ENCODE data around the gene FARP2.
"Not testable (repeated sequence)": the region's sequence is repeated elsewhere in the genome, so short reads cannot be mapped to it uniquely, and the experiment has no call there.

Gene FARP2

DNA sequence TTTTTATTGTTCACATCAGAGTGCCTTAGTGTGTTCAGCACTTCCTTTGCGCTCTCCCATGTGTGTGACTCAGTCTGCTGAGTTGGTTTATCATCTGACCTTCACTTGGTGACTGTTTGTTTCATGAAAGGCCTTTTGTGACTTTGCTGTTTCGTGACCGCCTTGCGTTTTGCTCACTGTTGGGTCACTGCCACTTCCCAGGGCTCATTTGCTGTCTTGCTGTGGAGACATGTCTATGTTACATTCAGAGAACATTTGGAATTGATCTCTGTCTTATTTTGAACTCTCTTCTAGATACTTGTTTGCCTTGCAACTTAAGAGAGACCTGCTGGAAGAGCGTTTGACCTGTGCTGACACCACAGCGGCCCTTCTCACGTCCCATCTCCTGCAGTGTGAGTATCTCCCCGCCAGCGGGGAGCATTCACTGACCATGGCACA lies 54.7 kb downstream of the FARP2 start:
- no peak for DNase-seq (ENCODE audit: low read depth in 2 of 2)

DNA sequence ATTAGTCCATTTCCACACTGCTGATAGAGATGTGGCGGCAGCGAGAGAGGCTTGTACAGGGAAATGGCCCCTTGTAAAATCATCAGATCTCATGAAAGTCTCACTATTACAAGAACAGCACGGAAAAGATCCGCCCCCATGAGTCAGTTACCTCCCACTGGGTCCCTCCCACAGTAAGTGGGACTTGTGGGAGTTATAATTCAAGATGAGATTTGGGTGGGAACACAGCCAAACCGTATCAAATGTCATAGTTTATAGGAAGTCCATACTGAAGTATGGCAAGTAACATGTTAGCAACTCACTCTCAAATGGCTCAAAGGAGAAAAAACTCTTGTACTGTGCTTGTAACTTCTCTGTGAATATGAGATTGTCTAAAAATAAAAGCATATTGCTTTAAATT lies 56.1 kb downstream of the FARP2 start:
- peak; percentile 79 to 81 for DNase-seq (ENCODE audit: low read depth in 2 of 2)

DNA sequence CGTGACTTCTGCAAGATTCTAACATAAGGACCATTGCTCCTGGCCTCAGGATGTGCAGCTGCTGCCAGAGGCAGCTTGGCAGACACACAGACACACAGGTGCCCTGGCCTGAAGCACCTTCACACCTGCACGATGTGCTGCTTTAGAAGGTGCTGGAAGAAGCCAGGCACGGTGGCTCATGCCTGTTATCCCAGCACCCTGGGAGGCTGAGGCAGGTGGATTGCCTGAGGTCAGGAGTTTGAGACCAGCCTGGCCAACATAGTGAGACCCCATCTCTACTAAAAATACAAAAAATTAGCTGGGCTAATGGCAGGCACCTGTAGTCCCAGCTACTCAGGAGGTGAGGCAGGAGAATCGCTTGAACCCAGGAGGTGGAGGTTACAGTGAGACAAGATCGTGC lies 57.4 kb downstream of the FARP2 start:
- not testable (repeated sequence) for DNase-seq (ENCODE audit: low read depth in 2 of 2)

DNA sequence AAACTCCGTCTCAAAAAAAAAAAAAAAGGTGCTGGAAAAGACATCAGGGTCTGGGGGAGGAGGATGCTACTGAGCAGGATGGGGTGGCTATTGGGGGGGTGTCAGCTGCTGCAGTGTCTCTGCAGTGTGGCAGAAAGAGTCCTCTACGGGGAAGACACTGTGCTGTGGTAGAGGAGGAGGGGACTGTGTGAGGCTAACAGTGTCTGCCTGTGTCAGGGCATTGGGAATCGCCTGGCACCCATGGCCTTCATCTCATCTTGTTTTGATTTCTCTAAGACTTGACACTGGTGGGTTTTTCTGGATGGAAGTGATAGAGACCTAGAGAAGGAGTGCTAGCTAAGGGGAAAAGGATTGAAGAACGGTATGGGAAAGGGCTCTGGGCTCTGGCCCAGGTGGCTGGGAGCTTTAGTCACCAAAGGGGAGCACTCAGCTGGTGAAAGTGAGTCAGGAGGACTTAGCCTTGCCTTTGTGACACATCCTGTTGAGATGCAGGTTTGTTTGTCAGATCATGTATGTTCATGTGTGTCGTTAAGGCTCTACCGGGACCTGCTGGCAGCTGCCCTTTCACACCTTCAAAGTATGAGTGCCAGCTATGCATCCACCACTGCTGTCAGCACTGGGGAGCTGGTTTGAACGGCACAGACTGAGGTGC lies 58.0 kb downstream of the FARP2 start:
- DNase-seq (ENCODE audit: low read depth in 2 of 2): no peak

DNA sequence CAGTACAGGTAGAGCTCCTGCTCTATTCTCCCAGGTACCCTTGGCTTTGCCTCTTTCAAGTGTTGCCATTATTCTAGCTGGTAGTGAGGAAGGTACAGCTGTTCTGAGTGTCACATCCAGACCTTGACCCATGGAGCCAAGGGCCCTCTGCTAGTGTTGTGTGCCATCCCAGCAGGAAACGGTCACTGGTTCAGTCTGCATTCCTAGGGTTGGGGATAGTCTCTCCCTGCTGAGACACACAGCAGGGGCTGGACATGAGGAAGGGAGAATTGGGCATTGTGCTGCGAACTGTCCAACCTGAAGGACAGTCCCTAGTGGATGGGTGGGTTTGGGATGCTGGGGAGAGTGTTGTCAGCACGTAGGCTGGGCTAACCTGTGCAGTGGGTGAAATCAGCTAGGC lies 59.1 kb downstream of the FARP2 start:
- no peak for DNase-seq (ENCODE audit: low read depth in 2 of 2)

DNA sequence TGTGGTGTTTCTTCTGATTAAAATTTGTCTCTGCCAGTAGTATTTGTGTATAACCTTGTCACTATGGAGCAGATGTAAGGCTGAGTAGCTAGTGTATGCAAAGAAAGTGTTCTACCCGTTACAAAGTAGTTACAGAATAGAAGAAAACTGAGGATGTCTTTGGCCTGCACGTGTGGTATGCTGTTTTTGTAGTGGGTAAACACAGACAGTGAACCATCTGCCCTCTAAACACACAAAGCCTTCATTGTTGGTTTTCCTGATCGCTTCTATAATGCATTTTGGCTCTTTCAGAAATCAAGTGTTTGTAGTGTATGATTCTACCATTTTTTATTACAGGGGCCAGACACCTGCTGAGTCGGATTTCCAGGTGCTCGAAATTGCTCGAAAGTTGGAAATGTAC lies 61.5 kb downstream of the FARP2 start:
- DNase-seq (ENCODE audit: low read depth in 2 of 2): no peak

DNA sequence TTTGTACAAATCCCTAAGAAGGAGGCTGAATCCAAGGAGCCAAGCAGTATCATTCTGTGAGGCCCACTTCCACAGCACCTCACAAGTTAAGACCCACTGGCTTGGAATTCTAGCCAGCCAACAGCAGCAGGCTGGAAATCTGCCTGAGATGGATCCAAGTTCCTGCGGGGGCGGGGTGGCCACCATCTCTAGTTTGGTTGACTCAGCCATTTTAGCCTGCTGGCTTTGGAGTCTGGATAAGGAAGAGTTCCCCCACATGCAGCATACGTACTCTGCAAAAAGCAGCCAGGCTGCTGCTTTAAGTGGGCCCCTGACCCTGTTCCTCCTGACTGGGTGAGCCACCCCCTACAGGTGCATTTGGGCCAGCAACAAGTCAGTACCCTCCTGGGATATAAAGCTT lies 65.2 kb downstream of the FARP2 start:
- DNase-seq (ENCODE audit: low read depth in 2 of 2): no peak

DNA sequence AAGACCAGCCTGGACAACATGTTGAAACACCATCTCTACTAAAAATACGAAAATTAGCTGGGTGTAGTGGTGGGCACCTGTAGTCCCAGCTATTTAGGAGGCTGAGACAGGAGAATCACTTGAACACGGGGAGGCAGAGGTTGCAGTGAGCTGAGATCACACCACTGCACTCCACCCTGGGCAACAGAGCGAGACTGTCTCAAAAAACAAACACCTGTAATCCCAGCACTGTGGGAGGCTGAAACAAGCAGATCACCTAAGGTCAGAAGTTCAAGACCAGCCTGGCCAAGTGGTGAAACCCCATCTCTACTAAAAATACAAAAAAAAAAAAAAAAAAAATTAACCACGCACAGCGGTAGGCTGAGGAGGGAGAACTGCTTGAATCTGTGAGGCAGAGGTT lies 65.9 kb downstream of the FARP2 start:
- DNase-seq (ENCODE audit: low read depth in 2 of 2): not testable (repeated sequence)

DNA sequence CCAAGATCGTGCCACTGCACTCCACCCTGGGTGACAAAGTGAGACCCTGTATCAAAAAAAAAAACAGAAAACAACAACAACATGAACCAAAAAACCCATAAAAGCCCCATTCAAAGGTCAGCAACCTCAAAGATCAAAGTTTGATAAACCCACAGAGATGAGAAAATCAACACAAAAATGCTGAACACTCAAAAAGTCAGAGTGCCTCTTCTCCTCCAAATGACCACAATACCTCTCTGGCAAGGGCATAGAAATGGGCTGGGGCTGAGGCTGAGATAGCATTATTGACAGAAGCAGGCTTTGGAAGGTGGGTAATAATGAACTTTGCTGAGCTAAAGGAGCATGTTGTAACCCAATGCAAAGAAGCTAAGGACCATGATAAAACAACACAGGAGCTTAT lies 66.3 kb downstream of the FARP2 start:
- no peak for DNase-seq (ENCODE audit: low read depth in 2 of 2)

DNA sequence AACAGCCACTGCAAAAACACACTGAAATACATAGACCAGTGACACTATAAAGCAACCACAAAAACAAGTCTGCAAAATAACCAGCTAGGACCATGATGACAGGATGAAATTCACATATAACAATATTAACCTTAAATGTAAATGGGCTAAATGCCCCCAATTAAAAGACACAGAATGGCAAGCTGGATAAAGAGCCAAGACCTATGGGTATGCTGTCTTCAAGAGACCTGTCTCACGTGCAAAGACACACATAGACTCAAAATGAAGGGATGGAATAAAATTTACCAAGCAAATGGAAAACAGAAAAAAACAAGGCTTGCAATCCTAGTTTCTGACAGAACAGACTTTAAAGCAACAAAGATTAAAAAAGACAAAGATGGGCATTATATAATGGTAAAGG lies 67.4 kb downstream of the FARP2 start:
- not testable (repeated sequence) for DNase-seq (ENCODE audit: low read depth in 2 of 2)

DNA sequence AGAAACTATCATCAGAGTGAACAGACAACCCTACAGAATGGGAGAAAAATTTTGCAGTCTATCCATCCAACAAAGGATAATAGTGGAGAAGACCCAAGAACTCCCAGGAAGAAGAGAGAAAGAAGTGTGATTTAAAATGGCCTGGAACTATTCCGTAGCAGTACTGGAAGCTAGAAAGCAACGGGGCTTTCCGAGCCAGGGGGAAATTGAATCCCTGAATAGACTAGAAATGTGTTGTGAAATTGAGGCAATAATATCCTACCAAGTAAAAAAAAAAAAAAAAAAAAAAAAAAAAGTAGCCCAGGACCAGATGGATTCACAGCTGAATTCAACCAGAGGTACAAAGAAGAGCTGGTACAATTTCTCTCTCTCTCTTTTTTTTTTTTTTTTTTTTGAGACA lies 69.3 kb downstream of the FARP2 start:
- no peak for DNase-seq (ENCODE audit: low read depth in 2 of 2)

DNA sequence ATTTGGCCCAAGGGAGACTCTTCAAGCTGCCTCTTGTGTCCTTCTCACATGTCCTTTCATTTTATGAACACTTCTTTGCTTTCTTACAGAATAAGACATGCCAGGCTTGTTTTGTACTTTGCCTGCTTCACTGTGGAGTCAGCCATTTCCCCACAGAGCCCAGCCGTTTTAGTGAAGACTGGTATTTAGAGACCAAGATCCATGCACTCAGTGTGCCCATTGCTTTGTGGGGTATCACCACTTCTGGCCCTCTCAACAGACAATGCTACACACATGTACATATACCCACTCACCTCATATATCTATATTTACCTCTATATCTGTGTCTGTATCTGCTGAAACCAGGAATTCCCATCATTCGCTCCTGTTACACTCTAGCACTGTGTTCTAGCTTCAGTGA lies 74.1 kb downstream of the FARP2 start:
- no peak for DNase-seq (ENCODE audit: low read depth in 2 of 2)

DNA sequence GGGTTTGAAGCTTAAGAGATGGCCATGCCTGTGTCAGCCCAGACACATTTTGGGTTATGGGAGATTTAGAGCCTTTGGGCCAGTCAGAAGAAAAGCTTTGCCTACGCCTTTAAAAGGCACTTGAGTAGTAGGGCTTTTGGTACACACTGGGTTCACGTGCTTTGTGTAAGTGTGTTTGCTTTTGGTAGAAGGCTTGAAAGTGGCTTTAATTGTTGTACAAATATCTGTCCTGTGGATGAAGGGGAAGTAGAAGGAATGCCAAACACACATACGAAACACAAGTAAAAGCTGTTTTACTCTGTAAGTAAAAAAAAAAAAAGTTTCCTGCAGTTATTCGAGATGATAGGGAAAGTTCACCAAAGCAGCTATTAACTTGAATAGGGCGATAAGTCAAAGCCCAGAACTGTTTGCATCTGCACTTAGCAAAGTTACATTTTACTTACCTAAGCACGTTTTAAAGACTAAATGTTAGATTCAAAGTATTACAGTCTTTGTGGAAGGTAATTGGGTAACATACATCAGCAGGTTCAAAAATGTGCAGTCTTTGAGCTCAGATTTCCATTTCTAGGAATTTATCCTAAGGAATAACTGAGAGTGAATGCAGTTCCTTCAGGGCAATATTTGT lies 76.9 kb downstream of the FARP2 start:
- no peak for DNase-seq (ENCODE audit: low read depth in 2 of 2)

DNA sequence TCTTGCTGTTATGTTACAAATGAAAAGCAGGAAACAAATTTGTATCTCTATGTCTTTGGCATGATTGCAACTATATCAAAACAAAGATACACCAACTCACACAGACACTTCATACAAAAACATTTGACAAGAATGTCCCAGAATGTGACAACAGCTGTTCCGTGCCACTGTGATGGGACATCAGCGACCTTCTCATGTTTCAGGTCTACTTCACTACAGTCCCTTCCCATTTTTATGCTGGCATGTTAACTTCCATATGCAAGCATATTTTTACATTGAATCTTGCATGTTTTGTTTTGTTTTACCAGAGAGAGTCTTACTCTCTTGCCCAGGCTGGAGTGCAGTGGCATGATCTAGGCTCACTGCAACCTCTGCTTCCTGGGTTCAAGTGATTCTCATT lies 81.1 kb downstream of the FARP2 start:
- DNase-seq (ENCODE audit: low read depth in 2 of 2): no peak

DNA sequence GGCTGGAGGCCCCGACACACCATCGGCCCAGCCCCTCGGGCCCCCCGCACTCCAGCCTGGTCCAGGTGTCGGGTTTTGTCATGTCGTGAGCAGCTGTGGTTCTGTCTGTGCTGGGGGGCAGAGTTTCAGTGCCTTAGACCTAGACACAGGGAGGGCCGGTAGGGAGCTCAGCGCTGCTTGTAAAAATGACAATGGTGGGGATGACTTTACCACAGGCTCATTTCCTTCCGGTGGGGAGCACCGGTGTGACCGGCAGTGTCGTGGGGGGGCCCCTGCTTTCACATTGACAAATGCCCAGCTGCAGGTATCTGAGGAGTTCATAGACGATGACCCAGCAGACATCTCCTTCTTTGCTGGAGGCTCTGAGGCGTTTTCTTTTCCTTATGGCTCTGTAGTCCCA lies 85.4 kb downstream of the FARP2 start:
- DNase-seq (ENCODE audit: low read depth in 2 of 2): no peak

DNA sequence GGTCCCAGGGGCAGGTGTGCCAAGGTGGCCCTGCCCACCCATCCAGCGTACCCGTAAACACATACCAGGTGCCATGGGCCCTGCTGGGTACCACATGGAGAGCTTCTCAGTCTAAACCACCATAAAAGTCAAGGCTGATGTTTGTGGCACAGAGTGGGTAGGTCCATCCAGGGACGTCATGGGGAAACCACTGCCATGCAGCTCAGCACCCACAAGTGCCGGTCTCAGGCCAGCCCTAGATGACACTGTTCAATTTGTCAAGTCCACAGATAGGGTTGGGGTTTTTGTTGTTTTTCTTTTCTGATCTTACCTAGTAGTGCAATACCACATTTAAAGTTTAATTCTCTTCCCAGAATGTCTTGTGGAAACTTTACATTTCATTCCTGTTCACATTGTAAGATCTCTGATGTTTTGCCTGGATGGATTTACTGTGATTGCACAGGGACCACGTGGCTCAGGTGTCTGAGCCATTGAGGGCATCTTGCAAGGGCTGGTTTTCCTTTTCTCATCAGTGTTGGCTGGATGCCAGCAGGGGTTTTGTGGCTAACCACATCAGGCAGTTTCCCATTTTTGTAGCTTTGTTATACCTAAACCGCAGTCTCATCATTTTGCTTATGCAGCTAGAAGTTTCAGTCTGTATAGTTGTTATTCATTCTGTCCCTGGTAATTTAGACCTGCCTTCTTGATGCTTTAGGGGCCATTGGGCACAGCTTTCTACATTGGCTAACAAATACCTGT lies 87.6 kb downstream of the FARP2 start:
- DNase-seq (ENCODE audit: low read depth in 2 of 2): peak; percentile 23 to 24

DNA sequence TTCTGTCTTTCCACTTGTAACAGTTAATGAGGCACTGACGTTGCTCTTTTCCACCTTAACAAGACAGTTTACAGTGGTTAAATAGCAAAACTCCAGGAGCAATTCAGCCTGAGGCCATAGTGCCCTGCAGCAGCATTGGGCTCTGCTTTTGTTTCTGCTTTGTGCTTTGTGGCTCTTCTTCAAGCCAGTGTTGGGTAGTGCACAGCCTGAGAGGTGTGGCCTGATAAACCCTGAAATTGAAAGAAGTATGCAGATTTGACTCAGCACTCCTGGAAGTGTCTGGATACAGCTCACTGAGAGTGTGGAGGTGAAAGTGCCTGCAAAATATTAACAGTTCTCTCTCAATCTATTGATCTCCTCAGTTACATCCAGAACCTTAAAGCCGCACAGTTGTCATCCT lies 89.3 kb downstream of the FARP2 start:
- DNase-seq (ENCODE audit: low read depth in 2 of 2): no peak

DNA sequence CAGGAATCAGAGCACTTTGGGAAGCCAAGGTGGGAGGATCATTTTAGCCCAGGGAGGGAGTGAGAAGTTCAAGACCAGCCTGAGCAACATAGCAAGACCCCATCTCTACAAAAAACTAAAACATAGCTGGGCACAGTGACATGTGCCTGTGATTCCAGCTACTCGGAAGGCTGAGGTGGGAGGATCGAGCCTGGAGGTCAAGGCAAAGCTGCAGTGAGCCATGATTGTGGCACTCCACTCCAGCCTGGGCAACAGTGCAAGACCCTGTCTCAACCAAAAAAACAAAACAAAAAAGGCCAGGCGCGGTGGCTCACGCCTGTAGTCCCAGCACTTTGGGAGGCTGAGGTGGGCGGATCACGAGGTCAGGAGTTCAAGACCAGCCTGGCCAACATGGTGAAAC lies 94.0 kb downstream of the FARP2 start:
- DNase-seq (ENCODE audit: low read depth in 2 of 2): not testable (repeated sequence)

DNA sequence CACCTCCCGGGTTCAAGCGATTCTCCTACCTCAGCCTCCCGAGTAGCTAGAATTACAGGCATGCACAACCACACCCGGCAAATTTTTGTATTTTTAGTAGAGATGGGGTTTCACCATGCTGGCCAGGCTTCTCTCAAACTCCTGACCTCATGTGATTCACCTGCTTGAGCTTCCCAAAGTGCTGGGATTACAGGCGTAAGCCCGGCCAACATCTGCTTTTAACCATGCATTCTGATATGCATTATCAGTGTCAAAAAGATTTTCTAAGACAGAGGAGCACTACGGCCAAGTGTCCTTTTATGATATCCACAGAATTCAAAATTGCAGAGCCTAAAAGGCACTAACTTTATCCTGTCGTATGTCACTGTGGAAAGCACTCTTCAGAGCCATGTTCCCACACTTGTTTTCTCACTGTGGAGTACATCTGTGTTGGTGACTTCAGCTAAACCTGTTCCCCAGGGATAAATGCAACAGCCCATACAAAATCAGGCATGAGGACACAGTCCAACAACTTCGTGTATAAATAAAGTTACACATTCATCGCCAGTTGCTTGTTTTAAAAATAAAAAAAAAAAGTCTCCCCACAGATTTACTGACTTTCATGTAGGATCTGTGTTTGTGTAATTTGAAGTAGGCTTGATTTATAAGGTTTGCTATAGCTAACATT lies 95.9 kb downstream of the FARP2 start:
- no peak for DNase-seq (ENCODE audit: low read depth in 2 of 2)

DNA sequence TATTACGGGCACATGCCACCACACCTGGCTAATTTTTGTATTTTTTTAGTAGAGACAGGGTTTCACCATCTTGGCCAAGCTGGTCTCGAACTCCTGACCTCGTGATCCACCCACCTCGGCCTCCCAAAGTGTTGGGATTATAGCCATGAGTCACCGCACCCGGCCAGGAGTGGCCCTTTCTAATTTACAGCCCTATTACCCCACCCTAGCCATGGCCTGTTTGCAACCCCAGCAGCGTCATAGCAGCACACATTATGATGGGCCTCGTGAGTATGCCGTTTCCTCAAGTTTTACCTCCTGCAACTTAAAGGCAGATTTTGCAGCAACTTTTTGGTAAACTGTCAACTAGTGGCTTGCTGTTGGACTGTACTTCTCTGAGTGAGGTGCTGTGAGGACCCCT lies 97.8 kb downstream of the FARP2 start:
- DNase-seq (ENCODE audit: low read depth in 2 of 2): not testable (repeated sequence)

DNA sequence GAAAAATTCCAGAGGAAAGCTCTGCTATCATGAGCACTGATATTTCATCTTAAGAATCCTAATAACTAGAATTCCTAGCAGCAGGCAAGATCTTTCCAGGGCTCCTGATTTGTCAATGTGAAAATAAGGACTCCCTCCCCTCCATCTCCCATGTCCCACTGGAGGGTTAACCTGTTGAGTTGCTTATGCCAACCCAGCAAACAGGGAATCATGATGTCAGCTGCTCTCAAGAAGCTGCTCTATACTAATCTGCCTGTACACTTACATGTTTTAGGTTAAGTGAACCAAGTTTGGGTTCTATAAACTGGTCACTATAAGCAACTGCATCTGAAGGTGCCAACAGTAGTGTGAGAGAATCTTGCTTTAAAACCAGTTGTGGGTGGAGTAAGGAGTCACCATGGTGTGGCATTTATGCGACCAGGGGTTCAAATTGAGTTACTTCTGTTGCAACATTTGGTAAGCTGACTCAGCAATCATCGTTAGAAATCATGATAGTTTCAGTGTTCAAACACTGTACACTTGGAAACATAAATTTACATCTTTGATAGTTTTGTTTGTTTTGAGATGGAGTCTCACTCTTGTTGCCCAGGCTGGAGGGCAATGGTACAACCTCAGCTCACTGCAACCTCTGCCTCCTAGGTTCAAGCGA lies 98.9 kb downstream of the FARP2 start:
- DNase-seq (ENCODE audit: low read depth in 2 of 2): no peak

DNA sequence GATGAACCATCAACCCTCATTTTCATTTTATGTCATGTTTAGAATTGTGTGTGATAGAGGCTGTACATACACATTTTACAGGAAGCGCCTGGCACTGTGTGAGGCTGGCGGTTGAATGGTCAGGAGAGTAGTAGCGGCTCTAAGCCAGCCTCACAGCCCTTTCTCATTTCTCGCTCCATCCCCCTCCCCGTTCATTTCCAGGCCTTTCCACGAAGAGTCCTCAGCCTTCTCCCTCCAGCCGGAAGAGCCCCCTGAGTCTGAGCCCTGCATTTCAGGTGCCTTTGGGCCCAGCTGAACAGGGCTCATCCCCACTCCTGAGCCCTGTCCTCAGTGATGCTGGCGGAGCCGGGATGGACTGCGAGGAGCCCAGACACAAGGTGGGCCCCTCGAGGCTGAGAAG lies 100.5 kb downstream of the FARP2 start:
- no peak for DNase-seq (ENCODE audit: low read depth in 2 of 2)

Data from fibroblast of skin of left biceps (primary cell).